GM19397 (cell line): ENCODE measurements around the gene WBP2NL.

Experiments used
- ATAC-seq: cut with Tn5 transposase; IDR thresholded peaks from one replicate; pipeline ENCODE4 v1.9.1; 2021; ENCODE audit warnings: mild to moderate bottlenecking, moderate library complexity; ENCODE audit not compliant: unreplicated experiment

The WBP2NL gene

DNA sequence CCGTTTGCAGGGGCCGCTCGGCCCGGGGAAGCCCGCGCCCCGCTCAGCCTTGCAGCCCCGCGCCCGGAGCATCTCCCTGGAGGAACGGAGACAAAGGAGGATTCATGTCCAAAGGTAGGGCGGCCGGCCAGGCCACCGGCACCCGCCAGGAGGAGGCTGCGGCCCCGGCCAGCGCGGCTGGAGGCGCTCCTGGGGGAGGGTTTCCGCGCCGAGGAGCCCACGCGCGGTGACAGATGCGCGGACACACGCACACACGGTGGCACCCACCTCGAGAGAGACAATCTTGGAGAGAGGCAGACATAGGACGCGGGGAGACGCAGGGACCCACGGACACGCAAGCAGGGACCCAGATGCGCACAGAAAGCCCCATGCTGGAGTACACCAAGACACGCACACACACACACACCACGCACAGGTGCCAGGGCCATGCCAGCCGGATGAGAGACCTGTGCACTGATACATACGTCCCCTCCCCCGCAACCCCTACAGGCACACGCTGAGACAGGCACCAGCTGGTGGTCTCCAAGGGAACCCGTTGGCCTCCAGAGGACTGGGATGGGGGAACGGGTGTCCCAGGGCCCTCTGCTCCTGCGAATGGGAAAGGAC is 21.5 kb upstream of the WBP2NL start:
- no peak for ATAC-seq

DNA sequence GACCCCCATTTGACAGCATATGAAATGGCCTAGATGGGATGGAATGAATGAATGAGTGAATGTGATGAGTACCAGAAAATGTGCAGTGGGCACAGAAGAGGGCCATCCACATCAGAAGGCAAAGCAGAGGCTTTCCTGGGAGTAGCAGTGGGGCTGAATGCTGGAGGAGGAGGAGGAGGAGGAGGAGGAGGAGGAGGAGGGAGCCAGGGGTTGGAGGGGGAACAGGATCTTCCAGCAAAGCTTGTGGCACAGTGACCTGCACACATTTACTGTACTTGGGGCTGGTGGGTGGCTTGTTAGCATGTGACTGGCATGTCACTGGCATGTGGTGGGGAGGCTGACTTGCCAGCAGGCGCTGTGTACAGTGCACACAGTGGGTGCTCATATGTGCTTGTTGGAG is 19.9 kb upstream of the WBP2NL start:
- no peak for ATAC-seq

DNA sequence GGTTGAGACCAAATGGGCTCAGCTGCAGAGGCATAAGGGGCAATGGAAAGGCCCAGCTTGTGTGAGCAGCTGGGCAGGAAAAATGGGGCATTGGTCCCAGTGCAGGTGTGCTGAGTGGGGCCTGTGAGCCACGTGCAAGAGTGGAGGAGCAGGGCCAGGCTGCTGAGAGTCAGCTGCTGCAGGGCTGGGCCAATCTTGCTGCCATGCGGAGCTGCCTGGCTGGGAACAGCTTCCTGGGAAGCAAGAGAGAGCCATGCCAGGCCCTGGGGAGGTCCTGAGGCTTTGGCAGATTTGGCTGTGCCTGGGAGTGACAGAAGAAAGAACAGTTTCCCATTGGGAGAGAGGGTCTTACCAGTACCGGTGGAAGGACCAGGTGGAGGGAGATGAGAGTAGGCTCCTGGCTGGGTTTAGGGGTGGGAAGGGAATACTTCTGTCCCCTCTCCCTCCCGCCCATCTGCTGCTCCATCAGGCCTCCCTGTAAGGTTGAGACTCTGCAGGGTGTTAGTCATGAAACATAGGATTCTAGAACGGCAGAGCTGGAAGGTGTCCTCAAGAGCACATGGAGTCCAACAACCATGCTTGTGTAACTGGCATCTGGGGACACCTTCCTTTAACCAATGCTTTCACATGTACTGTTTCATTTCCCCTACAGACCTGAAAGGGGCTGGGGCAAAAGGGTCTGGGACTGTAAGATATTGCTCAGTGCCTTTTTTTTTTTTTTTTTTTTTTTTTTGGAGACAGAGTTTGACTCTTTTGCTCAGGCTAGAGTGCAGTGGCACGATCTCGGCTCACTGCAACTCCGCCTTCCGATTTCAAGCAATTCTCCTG is 19.0 kb upstream of the WBP2NL start:
- no peak for ATAC-seq

DNA sequence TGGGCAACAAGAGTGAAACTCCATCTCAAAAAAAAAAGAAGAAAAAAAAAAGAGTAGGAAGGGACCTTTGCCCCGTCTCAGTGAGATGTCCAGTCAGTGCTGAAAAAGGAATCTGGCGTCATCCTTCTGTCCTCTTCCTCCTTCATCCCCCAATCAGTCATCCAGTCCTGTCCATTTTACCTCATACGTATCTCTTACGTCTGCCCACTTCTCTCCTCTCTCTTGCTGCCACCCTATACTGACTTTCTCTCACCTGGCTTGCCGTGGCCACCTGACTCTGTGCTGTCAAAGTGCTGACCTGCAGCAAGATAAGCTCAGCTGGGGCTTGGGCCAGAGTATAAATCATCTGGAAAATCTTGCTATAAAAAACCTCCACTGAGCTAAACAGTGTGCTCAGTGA is 15.7 kb upstream of the WBP2NL start:
- ATAC-seq = no peak

DNA sequence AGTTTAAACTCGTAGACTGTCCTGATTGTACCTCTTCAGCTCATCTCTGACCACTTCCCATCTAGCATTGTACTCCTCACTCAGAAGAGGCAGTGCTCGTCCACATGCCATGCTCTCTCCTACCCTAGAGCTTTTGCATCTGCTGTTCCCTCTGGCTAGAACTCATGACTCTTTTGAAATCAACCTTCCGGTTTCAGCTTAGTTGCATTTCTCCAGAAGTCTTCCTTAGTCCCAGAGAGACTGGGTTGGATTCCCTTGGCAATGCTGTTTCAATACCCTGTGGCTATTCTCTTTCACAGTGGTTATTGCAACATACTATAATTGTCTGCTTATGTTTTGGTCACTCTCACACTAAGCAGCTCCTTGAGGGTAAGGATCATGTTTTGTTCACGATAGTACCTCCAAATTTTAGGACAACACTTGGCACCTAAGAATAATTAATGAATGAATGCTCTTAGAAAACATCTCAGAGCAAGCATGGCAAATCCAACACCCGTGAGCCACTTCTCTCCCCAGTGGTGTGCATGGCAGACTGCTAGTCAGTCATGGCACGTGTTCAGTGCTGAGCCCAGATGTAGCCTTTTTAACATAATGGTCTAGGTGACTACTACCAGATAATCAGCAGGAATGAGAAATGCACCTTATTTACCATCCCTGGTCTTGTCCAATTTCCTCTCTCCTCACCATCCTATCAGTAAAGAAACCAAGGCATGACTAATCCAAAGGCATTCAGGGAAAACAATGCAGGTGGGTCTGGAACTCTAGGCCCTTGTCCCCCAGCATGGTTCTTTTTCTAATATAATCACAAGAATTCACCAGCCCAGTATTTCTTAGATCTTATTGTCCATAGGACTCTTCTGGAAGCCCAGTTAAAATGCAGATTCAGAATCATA is 14.8 kb upstream of the WBP2NL start:
- no peak for ATAC-seq

DNA sequence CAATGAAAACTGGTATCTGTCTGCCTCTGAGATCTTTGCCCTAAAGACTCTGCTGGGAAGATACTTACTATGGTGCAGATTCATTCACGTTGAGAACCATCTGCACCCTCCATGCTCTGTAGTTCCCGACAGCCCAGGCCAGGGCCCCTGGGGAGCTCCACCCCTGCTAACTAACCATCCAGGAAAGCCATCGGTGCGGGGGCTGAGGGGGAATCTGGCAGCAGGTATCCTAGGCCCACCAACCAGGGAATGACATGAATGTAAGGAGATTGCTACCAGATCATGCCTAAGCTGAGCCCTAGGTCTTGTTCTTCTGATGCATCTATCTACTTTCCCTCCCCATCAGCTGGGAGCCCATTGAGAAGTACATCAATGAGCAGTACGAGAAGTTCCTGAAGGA is 11.3 kb upstream of the WBP2NL start:
- no peak for ATAC-seq

DNA sequence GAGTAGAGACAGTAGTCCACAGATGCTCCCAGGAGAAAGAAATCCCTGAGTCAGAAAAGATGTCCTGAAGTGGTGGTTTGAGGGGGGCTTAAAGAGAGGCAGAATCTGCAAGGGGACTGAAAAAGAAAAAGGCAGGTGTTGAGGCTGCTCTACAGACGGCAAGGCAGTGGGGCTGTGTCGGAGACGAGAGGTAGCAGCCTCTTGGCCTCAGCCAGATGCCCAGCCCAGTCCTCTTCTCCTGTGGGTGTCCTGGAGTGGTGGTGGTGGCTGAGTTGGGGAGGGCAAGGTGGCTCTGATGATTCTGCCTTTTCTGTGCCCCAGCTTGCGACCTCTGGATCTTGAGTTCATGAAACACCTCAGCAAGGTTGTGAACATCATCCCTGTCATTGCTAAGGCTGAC is 9.3 kb upstream of the WBP2NL start:
- ATAC-seq = no peak

DNA sequence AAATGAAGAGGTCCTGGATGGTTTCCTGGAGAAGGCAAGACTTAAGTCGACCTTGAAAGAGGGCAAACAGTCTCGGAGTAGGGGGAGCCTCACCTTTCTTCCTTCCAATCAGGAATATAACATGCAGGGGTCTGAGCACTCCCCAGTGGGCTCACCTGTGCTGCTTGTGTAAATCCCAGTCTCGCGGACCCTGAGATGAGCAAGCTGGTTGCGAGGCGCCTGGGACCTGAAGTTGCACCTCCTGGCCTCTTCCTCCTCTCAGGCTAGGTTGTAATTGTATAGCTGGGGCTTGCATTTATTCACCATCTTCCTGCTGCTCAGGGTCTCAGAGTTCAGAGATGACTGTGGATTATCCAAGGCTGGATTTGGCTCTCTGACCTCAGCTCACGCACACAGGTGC is 7.5 kb upstream of the WBP2NL start:
- no peak for ATAC-seq

DNA sequence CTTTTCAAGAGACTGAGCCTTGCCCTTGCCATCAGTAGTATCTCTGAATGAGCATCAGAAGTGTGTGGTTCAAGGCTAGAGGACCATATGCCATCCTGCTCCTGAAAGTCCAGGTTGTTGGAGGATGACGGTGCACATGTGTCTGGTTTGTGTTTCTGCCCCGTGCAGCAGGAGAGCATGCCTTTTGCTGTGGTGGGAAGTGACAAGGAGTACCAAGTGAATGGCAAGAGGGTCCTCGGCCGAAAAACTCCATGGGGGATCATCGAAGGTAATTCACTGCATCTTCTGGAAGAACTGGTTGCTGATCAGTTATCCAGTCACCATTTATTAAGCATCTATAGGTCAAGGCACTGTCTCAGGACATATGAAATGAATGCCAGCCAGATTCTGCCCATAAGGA is 6.1 kb upstream of the WBP2NL start:
- no peak for ATAC-seq

DNA sequence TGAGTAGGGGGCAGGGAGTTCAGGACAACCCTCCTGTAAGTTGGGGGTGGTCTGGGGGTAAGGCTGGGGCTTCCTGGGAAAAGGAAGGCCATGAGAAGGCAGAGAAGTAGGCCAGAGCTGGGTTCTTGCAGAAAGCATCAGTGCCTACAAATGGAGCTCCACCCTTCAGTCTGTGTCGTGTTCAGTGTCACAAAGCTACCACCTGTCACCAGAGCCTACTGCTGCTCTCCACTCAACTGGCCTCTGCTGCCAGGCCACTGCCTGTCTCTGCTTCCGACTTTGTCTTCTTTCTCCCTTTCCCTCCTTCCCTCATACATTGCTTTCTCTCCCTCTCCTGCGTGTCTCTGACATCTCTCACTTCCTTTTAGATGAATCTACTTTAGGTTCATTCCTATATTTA is 3.4 kb upstream of the WBP2NL start:
- ATAC-seq = no peak

DNA sequence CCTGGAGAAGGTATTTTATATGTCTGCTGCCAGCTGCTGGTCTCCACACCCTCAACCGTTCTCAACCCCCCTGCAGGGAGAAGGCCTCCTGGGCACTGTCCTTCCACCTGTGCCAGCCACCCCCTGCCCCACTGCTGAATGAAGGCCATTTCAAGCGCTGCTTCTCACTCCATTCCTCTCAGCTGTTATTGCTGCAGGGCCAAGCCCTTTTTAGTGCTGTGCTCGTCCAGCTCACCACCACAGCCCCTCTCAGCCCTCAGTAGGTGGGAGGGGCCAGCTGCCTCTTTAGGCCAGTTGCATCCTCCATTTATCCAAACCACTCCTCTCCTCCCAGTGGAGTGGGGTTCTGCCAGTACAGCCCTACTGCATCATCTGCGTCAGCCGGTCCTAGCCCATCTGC is 1.8 kb upstream of the WBP2NL start:
- ATAC-seq = no peak

DNA sequence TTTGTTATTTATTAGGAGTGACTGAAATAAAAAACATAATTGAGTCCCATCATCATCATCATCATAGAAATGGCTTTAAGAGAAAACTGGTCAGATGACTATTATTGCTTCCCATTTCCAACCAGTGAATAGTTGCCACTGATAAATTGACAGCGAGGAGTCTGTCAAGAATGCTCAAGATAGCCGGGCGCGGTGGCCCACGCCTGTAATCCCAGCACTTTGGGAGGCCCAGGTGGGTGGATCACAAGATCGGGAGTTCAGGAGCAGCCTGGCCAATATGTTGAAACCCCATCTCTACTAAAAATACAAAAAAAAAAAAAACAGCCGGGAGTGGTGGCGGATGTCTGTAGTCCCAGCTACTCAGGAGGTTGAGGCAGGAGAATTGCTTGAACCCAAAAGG is 1.9 kb downstream of the WBP2NL start:
- ATAC-seq = no peak

DNA sequence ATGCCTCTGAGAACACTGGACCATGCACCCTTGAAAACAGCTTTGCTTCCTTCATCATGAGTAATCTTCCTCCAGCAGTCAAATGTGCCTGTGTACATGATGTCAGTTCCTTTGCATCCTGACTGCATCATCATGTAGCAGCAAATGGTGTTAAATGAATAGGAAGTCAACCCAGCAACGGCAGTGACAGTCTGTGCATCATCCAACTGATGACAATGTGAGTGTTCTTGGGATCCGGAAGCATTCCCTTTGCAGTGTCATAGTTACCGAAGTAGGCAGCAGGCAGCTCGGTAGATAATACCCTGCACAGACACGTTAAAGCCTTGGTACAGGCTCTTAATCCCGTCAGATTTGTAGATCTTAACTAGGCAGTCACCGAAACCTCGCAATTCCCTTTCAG is 2.5 kb downstream of the WBP2NL start:
- ATAC-seq = no peak

DNA sequence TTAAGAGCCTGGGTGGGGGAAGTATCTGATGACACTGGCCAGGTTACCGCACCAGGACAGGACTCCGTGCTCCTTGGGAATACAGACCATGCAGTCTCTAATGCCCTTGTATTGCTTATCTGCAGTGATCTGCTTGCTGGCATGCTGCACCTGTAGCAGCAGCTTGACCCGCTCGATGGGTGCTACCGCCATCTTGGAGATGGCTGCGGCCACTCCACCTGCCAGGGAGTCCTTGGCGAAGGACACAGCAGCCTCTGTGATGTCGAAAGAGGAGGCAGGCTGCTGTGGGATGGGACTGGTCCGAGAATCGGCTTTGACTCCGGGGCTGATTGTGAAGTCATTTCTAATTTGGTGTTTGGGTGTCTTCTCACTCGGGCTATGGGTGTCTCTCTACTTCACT is 3.1 kb downstream of the WBP2NL start:
- no peak for ATAC-seq

DNA sequence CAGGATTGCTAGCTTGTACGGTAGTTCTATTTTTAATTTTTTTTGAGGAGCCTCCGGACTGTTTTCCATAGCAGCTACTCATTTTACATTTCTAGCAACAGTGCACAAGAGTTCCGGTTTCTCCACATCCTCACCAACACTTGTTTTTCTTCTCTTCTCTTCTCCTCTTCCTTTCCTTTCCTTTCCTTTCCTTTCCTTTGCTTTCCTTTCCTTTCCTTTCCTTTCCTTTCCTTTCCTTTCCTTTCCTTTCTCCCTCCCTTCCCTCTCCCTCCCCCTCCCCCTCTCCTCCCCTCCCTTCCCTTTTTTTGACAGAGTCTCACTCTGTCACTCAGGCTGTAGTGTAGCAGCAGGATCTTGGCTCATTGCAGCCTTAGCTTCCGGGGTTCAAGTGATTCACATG is 9.3 kb downstream of the WBP2NL start:
- ATAC-seq = no peak

DNA sequence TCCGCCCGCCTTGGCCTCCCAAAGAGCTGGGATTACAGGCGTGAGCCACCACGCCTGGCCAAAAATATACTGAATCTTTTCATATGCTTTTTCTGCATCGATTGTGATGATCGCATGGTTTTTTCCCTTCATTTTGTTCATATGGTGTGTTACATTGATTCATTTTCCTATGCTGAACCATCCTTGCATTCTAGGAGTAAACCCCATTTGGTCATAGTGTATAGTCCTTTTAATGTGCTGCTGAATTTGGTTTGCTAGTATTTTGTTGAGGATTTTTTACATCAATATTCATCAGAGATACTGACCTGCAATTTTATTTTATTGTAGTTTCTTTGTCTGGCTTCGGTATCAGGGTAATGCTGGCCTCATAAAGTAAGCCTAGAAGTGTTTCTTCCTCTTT is 12.2 kb downstream of the WBP2NL start:
- ATAC-seq = no peak

DNA sequence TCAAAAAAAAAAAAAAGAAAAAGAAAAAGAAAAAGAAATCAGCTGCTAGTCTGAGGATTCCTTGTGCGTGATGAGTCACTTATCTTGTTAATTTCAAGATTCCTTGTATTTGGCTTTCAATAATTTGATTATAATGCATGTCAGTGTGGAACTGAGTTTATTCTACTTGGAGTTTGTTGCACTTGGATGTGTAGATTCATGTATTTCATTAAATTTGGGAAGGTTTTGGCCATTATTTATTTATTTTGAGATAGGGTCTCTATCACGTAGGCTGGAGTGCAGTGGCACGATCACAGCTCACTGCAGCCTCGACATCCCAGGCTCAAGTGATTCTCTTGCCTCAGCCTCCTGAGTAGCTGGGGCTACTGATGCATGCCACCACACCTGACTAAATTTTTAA is 14.8 kb downstream of the WBP2NL start:
- no peak for ATAC-seq

DNA sequence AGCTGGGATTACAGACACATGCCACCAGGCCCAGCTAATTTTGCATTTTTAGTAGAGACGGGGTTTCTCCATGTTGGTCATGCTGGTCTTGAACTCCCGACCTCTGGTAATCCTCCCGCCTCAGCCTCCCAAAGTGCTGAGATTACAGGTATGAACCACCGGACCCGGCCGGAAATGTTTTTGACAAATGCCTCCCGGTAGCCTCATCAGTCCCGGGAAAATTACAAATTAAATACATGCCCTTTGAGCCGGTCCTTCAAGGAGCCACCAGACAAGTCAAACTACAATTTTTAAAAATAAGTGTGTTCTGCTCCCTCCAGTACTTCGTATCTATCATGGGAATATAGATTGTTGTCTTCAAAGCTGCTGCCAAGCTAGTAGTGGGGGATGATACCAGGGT is 17.5 kb downstream of the WBP2NL start:
- ATAC-seq = no peak

DNA sequence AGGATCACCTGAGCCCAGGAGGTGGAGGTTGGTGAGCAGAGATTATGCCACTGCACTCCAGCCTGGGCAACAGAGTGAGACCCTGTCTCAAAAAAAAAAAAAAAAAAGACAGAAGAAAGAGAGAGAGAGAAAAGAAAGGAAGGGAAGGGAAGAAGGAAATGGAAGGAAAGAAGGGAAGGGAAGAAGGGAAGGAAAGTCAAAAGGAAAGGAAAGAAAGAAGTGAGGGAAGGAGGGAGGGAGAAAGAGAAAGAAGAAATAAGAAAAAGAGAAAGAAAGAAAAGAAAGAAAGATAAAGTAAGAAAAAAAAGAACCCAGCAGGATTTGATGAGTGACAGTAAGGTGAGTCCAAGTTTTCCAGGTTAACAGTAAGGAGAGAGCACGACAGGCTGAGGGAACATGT is 19.6 kb downstream of the WBP2NL start:
- no peak for ATAC-seq

DNA sequence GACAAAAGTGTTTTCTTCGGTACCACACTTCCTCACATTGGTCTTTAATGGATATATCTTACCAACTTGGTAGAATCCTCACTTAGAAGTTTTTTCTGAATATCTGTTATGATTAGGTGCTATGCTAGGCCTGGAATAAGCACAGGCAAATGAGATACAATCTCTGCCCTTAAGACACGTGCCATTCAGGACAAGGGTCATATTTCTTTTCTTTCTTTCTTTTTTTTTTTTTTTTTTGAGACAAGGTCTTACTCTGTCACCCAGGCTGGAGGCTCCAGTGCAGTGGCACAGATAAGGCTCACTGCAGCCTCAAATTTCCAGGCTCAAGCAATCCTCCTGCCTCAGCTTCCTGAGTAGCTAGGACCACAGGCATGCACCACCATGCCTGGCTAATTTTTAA is 23.0 kb downstream of the WBP2NL start:
- ATAC-seq = no peak

DNA sequence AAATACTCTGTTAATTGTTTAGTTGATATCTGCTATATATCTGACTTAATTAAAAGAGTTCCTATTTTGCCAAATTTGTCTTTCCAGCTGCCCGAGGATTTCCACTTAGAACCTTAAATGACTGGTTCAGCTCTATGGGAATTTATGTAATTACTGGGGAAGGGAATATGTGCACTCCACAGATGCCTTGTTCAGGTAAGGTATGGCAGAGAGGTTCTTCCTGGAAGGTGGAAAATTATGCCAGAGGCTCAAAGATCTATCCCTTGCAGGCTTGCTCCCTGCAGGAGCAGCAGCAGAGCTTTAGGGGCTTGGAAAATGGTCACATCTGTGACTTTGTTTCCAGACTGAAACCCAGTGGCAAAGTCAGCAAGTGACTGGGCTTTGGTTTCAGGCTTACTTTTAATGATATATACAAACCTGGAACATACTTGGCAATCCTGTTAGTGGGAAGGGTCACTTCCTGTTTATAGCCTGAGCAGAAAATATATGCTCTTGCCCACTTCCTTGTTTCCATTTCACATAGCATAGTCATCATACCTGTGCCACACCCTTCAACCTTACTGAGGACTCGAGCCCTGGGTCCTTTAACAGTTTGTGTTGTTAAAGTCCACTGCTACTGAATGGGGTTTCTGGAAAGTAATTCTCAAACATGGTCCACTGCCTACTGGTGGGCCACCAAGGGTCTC is 23.7 kb downstream of the WBP2NL start:
- no peak for ATAC-seq
